Activated naive CD8-positive, alpha-beta T cell treated with anti-CD3 and anti-CD28 coated beads, Interleukin-2, amount 10 ng/mL, durations not matched to agents 7 days and 5 days (primary cell): Measurements from ENCODE around the gene GPR108. TPM values are rescaled to one million over a fixed set of nuclear protein-coding genes. Genes with fewer than 3 reads are reported as not detected.

Source experiments
- ATAC-seq: fragments of 150-1000 bp; cut with Tn5 transposase; one replicate; pipeline ENCODE4 v1.10.0; 2021; ENCODE audit warnings: low read depth, moderate library complexity
- POLR2A ChIA-PET: fragments of 350-600 bp; sonication (Branson Sonifier 250); formaldehyde crosslinking; loops from one replicate; lab custom pipeline; 2021; ENCODE audit warnings: antibody characterized with exemption; lab: Charles Lee
- DNase-seq: peaks from one replicate; pipeline ENCODE4 v3.0.0; 2021
- H3K27ac Mint-ChIP-seq: one replicate; pipeline ENCODE4 v1.8.0; 2022; ENCODE audit warnings: mild to moderate bottlenecking, mixed read lengths
- H3K27me3 Mint-ChIP-seq: one replicate; pipeline ENCODE4 v1.8.0; 2022; ENCODE audit warnings: mild to moderate bottlenecking, moderate library complexity, mixed read lengths
- H3K36me3 Mint-ChIP-seq: one replicate; pipeline ENCODE4 v1.8.0; 2021; ENCODE audit warnings: mild to moderate bottlenecking, mixed read lengths
- H3K4me1 Mint-ChIP-seq: one replicate; pipeline ENCODE4 v1.8.0; 2021; ENCODE audit warnings: mixed read lengths
- H3K4me3 Mint-ChIP-seq: one replicate; pipeline ENCODE4 v1.8.0; 2022; ENCODE audit warnings: mild to moderate bottlenecking, moderate library complexity, mixed read lengths
- H3K9me3 Mint-ChIP-seq: one replicate; pipeline ENCODE4 v1.8.0; 2021; ENCODE audit warnings: mixed read lengths
- total RNA-seq, 2 experiments: library from RNA; stranded (reverse); gene quantifications; one replicate each; pipeline ENCODE4 v1.2.3, GENCODE V29; 2021

Gene GPR108
- total RNA-seq, 2 experiments from 2014 or later, result 82.8 to 91.7 TPM

- POLR2A ChIA-PET, result no interaction called here
- no peak overlapping the region for H3K4me3 Mint-ChIP-seq
- no peak for ATAC-seq
- peaks cover 1% of the 10 kb centered on the region for H3K36me3 Mint-ChIP-seq
- H3K27ac Mint-ChIP-seq, result no peak overlapping the region
- no peak for DNase-seq
- peaks cover 4% of the 10 kb centered on the region for H3K9me3 Mint-ChIP-seq
- peaks cover 25% of the 10 kb centered on the region for H3K4me1 Mint-ChIP-seq
- H3K27me3 Mint-ChIP-seq, result no peaks in the 10 kb centered on the region
Observed at GRCh38 chr19:6719540-6719861, 17.9 kb downstream of the GPR108 start.

DNA sequence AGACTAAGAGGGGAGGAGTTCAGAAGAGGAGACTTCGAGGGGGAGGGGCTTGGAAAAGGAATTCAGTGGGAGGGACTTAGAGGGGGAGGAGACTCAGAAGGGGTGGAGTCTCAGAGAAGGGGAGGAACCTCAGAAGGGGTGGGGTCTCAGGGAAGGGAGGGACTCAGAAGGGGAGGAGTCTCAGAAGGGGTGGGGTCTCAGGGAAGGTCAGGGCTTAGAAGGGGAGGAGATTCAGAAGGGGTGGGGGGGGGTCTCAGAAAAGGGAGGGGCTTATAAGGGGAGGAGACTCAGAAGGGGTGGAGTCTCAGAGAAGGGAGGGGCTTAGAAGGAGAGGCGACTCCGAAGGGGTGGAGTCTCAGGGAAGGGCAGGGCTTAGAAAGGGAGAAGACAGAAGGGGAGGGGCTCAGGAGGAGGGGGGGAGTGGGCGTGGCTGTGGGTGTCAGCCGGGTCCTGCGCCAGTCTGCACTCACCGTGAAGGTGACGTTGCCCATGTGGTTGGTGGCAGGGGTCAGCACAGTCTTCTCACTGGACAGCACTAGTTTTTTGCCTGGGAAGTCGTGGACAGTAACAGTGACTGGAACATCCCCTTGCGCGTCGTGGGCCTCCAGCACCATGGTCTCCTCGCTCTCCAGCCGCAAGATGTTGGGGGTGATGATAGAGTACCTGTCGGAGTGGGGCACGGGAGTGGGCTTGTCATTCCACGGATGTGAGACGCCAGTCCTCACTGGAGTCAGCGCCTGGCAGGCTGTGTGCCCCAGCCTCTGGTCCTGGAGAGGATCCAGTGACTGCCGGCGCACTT lies 18.4 kb downstream of the GPR108 start:
- H3K9me3 Mint-ChIP-seq, result peaks cover 4% of the 10 kb centered on the region
- no peaks in the 10 kb centered on the region for H3K27me3 Mint-ChIP-seq
- no peak for DNase-seq
- peaks cover 1% of the 10 kb centered on the region for H3K36me3 Mint-ChIP-seq
- H3K4me1 Mint-ChIP-seq, result peaks cover 23% of the 10 kb centered on the region
- peak; percentile 28 for ATAC-seq
- H3K4me3 Mint-ChIP-seq, result no peak overlapping the region
- POLR2A ChIA-PET, result no interaction called here
- H3K27ac Mint-ChIP-seq, result no peak overlapping the region

GRCh38 chr19:6718111-6718740 lies 19.2 kb downstream of the GPR108 start:
- H3K4me1 Mint-ChIP-seq, result peaks cover 21% of the 10 kb centered on the region
- no peak for DNase-seq
- peaks cover 4% of the 10 kb centered on the region for H3K9me3 Mint-ChIP-seq
- no peaks in the 10 kb centered on the region for H3K27me3 Mint-ChIP-seq
- H3K4me3 Mint-ChIP-seq, result no peak overlapping the region
- ATAC-seq, result no peak
- H3K27ac Mint-ChIP-seq, result no peak overlapping the region
- POLR2A ChIA-PET, result no interaction called here
- H3K36me3 Mint-ChIP-seq, result peaks cover 1% of the 10 kb centered on the region

DNA sequence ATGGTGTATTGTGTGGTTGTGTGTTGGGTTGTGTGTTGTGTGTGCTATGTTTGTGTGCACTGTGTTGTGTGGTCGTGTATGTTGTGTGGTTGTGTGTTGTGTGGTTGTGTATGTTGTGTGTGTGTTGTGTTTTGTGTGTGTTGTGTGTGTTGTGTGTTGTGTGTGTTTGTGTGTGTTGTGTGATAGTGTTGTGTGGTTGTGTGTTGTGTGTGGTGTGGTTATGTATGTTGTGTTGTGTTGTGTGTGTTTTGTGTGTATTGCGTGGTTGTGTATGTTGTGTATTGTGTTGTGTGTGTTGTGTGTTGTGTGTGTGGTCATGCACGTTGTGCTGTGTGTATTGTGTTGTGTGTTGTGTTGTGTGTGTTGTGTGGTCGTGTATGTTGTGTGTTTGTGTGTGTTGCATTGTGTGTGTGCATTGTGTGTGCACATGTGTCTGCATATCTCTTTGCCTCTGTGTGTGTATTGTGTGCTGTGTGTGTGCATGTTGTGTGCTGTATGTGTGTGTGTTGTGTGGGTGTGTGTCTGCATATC lies 19.9 kb downstream of the GPR108 start:
- peaks cover 1% of the 10 kb centered on the region for H3K36me3 Mint-ChIP-seq
- ATAC-seq (no peak), DNase-seq (no peak)
- POLR2A ChIA-PET, result no interaction called here
- peaks cover 4% of the 10 kb centered on the region for H3K9me3 Mint-ChIP-seq
- H3K27me3 Mint-ChIP-seq, result no peaks in the 10 kb centered on the region
- no peak overlapping the region for H3K4me3 Mint-ChIP-seq
- peaks cover 21% of the 10 kb centered on the region for H3K4me1 Mint-ChIP-seq
- H3K27ac Mint-ChIP-seq, result no peak overlapping the region

- H3K4me3 Mint-ChIP-seq, result no peak overlapping the region
- ATAC-seq (no peak), DNase-seq (no peak)
- POLR2A ChIA-PET, result no interaction called here
- H3K27me3 Mint-ChIP-seq, result no peaks in the 10 kb centered on the region
- peaks cover 18% of the 10 kb centered on the region for H3K4me1 Mint-ChIP-seq
- H3K9me3 Mint-ChIP-seq, result peaks cover 4% of the 10 kb centered on the region
- H3K36me3 Mint-ChIP-seq, result peaks cover 1% of the 10 kb centered on the region
- H3K27ac Mint-ChIP-seq, result no peak overlapping the region
Observed at GRCh38 chr19:6717036-6717435, 20.3 kb downstream of the GPR108 start.

DNA sequence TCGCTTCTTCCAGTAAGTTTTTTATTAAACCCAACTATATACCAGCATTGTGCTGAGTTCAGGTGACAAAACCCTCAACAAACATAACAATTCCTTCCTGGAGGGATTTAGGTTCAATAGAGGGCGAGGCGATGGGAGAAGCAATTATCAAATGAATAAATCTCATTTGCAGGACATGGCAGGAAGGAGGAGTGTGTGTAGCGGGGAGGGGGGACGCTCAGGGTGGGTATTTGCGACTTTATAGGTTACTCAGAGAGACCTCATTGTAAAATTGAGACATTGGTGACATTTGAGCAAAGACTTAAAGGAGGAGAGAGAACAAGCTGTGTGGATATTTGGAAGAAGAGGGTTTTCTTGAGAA lies 20.8 kb downstream of the GPR108 start:
- peaks cover 14% of the 10 kb centered on the region for H3K4me1 Mint-ChIP-seq
- no peaks in the 10 kb centered on the region for H3K27me3 Mint-ChIP-seq
- H3K36me3 Mint-ChIP-seq, result peaks cover 1% of the 10 kb centered on the region
- POLR2A ChIA-PET, result no interaction called here
- no peak overlapping the region for H3K27ac Mint-ChIP-seq
- peaks cover 4% of the 10 kb centered on the region for H3K9me3 Mint-ChIP-seq
- no peak overlapping the region for H3K4me3 Mint-ChIP-seq
- DNase-seq (no peak), ATAC-seq (no peak)

- Mint-ChIP-seq H3K9me3 (peaks cover 4% of the 10 kb centered on the region), H3K27me3 (peaks cover 13% of the 10 kb centered on the region), H3K4me1 (peaks cover 18% of the 10 kb centered on the region), H3K36me3 (peaks cover 1% of the 10 kb centered on the region), H3K4me3 (no peak overlapping the region), H3K27ac (no peak overlapping the region)
- no peak for DNase-seq
- ATAC-seq, result no peak
- POLR2A ChIA-PET, result interaction anchor here (0.9 to 1.2 kb wide), 2 partner anchors 10 kb away, joined by 3 read pairs; no protein-coding TSS in a partner anchor
Observed at GRCh38 chr19:6714749-6715555, 22.4 kb downstream of the GPR108 start.

GRCh38 chr19:6713773-6714692 lies 23.3 kb downstream of the GPR108 start:
- no peak overlapping the region for H3K27ac Mint-ChIP-seq
- DNase-seq (no peak), ATAC-seq (no peak)
- H3K4me1 Mint-ChIP-seq, result peaks cover 12% of the 10 kb centered on the region
- no peak overlapping the region for H3K4me3 Mint-ChIP-seq
- H3K27me3 Mint-ChIP-seq, result peaks cover 20% of the 10 kb centered on the region
- H3K9me3 Mint-ChIP-seq, result peaks cover 4% of the 10 kb centered on the region
- POLR2A ChIA-PET, result no interaction called here
- peaks cover 1% of the 10 kb centered on the region for H3K36me3 Mint-ChIP-seq

GRCh38 chr19:6712692-6713670 lies 24.4 kb downstream of the GPR108 start:
- no peak for DNase-seq
- Mint-ChIP-seq H3K4me1 (peaks cover 13% of the 10 kb centered on the region), H3K9me3 (peaks cover 4% of the 10 kb centered on the region), H3K27me3 (peaks cover 30% of the 10 kb centered on the region), H3K4me3 (no peak overlapping the region), H3K27ac (no peak overlapping the region), H3K36me3 (peaks cover 1% of the 10 kb centered on the region)
- POLR2A ChIA-PET, result no interaction called here
- ATAC-seq, result no peak

GRCh38 chr19:6712231-6712630 lies 25.1 kb downstream of the GPR108 start:
- Mint-ChIP-seq H3K4me3 (no peak overlapping the region), H3K36me3 (no peaks in the 10 kb centered on the region), H3K4me1 (peaks cover 9% of the 10 kb centered on the region), H3K27me3 (peaks cover 31% of the 10 kb centered on the region), H3K27ac (no peak overlapping the region), H3K9me3 (peaks cover under 1% of the 10 kb centered on the region)
- no peak for DNase-seq
- POLR2A ChIA-PET, result no interaction called here
- no peak for ATAC-seq

- no peak for ATAC-seq
- H3K4me1 Mint-ChIP-seq, result peaks cover 9% of the 10 kb centered on the region
Observed at GRCh38 chr19:6711605-6712004, 25.8 kb downstream of the GPR108 start.

DNA sequence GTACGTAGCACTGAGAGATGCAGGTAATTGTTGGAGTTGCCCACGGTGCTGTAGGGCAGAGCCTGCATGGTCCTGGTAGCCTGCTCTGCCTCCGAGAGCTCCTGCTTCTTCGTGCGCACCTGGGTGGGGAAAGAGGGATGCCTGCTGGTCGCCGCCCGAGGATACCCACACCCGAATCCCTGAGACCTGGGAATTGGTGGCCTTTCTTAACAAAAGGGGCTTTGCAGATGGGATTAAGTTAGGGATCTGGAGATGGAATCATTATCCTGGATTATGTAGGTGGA lies 26.4 kb downstream of the GPR108 start:
- H3K4me1 Mint-ChIP-seq, result peaks cover 11% of the 10 kb centered on the region

More at GRCh38 chr19:6711605-6712004, 25.8 kb downstream of the GPR108 start:
- H3K4me3 Mint-ChIP-seq, result no peak overlapping the region
- no peak overlapping the region for H3K27ac Mint-ChIP-seq
- no peak for DNase-seq
- no peaks in the 10 kb centered on the region for H3K9me3 Mint-ChIP-seq
- POLR2A ChIA-PET, result no interaction called here
- no peaks in the 10 kb centered on the region for H3K36me3 Mint-ChIP-seq
- peaks cover 31% of the 10 kb centered on the region for H3K27me3 Mint-ChIP-seq

More for the DNA sequence above, 26.4 kb downstream of the GPR108 start:
- POLR2A ChIA-PET, result no interaction called here
- Mint-ChIP-seq H3K4me3 (no peak overlapping the region), H3K27ac (no peak overlapping the region), H3K9me3 (no peaks in the 10 kb centered on the region), H3K27me3 (peaks cover 31% of the 10 kb centered on the region), H3K36me3 (no peaks in the 10 kb centered on the region)
- no peak for ATAC-seq
- DNase-seq, result no peak
